GM15510 (cell line): Measurements from ENCODE around the gene PTPRN2.

ENCODE experiments used
- POLR2A ChIP-seq: IDR thresholded peaks from 3 replicates; pipeline ENCODE4 v1.6.1; 2011; ENCODE audit warnings: borderline replicate concordance; ENCODE audit not compliant: insufficient read length; ENCODE audit errors: extremely low read depth

Gene PTPRN2

GRCh38 chr7:158489462-158490155, 98.0 kb downstream of the PTPRN2 start:
- TF ChIP-seq POLR2A = no peak

- TF ChIP-seq POLR2A = no peak
Observed at GRCh38 chr7:158488181-158488971, 99.2 kb downstream of the PTPRN2 start.

- no peak for TF ChIP-seq POLR2A
Observed at GRCh38 chr7:158487631-158488151, 99.9 kb downstream of the PTPRN2 start.

GRCh38 chr7:158486919-158487318, 100.7 kb downstream of the PTPRN2 start:
- TF ChIP-seq POLR2A = no peak

GRCh38 chr7:158484801-158485531, 102.7 kb downstream of the PTPRN2 start:
- no peak for TF ChIP-seq POLR2A

GRCh38 chr7:158482480-158482879, 105.1 kb downstream of the PTPRN2 start:
- no peak for TF ChIP-seq POLR2A

- TF ChIP-seq POLR2A = no peak
Observed at GRCh38 chr7:158479664-158480025, 108.0 kb downstream of the PTPRN2 start.

GRCh38 chr7:158479021-158479663, 108.5 kb downstream of the PTPRN2 start:
- TF ChIP-seq POLR2A = no peak

- no peak for TF ChIP-seq POLR2A
Observed at GRCh38 chr7:158477866-158478265, 109.8 kb downstream of the PTPRN2 start.

GRCh38 chr7:158476331-158476932, 111.2 kb downstream of the PTPRN2 start:
- TF ChIP-seq POLR2A = no peak

GRCh38 chr7:158475679-158476052, 112.0 kb downstream of the PTPRN2 start:
- TF ChIP-seq POLR2A = no peak

- no peak for TF ChIP-seq POLR2A
Observed at GRCh38 chr7:158475036-158475678, 112.5 kb downstream of the PTPRN2 start.

- no peak for TF ChIP-seq POLR2A
Observed at GRCh38 chr7:158474488-158474887, 113.1 kb downstream of the PTPRN2 start.

- no peak for TF ChIP-seq POLR2A
Observed at GRCh38 chr7:158473946-158474345, 113.7 kb downstream of the PTPRN2 start.
